Keratinocyte (primary cell): ENCODE results near the gene ARHGAP1.
"Not testable (repeated sequence)": the region's sequence is repeated elsewhere in the genome, so short reads cannot be mapped to it uniquely, and the experiment has no call there.

Source experiments
- EZH2 ChIP-seq: IDR thresholded peaks from one replicate; pipeline ENCODE4 v1.6.1; 2012; ENCODE audit warnings: inconsistent platforms, mild to moderate bottlenecking, low read length, moderate library complexity
- TF ChIP-seq, protein P1 (sequence below), 3 experiments: IDR thresholded peaks in 1 of 3; conservative IDR thresholded peaks in 1 of 3; optimal IDR thresholded peaks in 1 of 3; 2 replicates in 2 of 3; 3 replicates in 1 of 3; pipeline versions ENCODE3 to v1.5.1; 2011; ENCODE audit warnings: low read length in 3 of 3, mild to moderate bottlenecking in 3 of 3, moderate library complexity in 2 of 3, control low read depth in 1 of 3, inconsistent platforms in 1 of 3; ENCODE audit not compliant: insufficient read depth in 2 of 3; ENCODE audit errors: extremely low read depth in 1 of 3

DNA sequence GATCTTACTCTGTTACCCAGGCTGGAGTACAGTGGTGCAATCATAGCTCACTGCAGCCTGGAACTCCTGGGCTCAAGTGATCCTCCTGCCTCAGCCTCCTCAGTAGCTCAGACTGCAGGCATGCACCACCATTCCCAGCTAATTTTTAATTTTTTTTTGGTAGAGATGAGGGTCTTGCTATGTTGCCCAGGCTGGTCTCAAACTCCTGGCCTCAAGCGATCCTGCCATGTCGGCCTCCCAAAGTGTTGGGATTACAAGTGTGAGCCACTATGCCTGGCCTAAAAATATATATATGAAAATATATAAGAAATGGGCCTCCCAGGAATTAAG is 17.4 kb upstream of the ARHGAP1 start:
- TF ChIP-seq, protein P1, sequence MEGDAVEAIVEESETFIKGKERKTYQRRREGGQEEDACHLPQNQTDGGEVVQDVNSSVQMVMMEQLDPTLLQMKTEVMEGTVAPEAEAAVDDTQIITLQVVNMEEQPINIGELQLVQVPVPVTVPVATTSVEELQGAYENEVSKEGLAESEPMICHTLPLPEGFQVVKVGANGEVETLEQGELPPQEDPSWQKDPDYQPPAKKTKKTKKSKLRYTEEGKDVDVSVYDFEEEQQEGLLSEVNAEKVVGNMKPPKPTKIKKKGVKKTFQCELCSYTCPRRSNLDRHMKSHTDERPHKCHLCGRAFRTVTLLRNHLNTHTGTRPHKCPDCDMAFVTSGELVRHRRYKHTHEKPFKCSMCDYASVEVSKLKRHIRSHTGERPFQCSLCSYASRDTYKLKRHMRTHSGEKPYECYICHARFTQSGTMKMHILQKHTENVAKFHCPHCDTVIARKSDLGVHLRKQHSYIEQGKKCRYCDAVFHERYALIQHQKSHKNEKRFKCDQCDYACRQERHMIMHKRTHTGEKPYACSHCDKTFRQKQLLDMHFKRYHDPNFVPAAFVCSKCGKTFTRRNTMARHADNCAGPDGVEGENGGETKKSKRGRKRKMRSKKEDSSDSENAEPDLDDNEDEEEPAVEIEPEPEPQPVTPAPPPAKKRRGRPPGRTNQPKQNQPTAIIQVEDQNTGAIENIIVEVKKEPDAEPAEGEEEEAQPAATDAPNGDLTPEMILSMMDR (optimal IDR thresholded peaks at IDR 0.05 in 1 of 3, IDR thresholded peaks at IDR 0.05 in 1 of 3, conservative IDR thresholded peaks at IDR 0.05 in 1 of 3; ENCODE audit: extremely low read depth in 1 of 3, insufficient read depth in 2 of 3, low read length in 3 of 3) = not testable (repeated sequence)
- not testable (repeated sequence) for TF ChIP-seq EZH2
